Middle frontal gyrus (tissue), 1 donor: ENCODE data around the gene CENPU.
"Not testable (repeated sequence)": the region's sequence is repeated elsewhere in the genome, so short reads cannot be mapped to it uniquely, and the experiment has no call there.

ENCODE experiments used
- DNase-seq: peaks from one replicate; pipeline ENCODE4 v3.0.0-alpha.2; 2015; ENCODE audit warnings: low spot score; ENCODE audit errors: extremely low spot score

The CENPU gene

DNA sequence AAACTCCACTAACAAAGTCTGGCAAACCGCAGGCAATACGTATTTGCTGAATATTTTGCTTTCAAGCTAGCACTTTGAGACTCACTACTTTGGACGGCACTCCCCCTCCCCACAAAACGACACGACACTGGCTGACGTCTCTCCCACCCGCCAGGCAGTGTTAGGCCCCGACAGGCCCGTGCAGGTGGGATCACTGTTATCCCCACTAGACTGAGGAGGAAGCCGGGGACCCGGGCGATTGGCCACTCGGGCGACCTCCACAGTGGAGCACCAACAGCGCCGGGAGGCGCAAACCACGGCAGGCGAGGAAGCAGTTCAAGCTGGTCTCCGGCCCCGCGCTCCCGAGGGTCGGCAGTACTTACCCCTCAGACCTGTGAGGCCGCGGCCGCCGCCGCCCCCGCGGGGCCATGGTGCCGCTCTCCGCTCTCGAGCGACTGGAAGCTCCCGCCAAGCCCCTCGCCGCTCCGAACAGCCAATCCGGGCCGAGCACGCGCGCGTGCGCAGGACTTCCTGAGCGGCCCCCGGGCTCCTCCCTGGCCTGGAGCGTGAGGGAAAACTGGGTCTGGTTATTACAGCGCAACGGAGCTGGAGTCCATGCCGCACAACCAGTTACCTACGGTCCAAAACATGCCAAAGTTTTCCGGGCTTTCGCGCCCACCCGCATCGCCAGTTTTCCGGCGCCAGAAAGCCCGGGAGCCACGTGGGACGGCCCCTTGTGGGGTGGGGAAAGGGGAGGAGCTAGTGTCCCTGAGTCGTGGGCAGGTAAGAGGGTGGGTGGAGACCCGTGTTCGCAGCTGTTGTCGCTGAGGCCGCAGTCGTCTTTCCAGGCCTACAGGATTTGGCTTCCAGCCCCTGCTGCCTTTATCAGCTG lies at the start of gene CENPU:
TSS of gene CENPU (minus strand) at position 443 of the 871 bp plus-strand sequence. CDS start at position 409, 34 bp downstream.
- peak; percentile 89 for DNase-seq

DNA sequence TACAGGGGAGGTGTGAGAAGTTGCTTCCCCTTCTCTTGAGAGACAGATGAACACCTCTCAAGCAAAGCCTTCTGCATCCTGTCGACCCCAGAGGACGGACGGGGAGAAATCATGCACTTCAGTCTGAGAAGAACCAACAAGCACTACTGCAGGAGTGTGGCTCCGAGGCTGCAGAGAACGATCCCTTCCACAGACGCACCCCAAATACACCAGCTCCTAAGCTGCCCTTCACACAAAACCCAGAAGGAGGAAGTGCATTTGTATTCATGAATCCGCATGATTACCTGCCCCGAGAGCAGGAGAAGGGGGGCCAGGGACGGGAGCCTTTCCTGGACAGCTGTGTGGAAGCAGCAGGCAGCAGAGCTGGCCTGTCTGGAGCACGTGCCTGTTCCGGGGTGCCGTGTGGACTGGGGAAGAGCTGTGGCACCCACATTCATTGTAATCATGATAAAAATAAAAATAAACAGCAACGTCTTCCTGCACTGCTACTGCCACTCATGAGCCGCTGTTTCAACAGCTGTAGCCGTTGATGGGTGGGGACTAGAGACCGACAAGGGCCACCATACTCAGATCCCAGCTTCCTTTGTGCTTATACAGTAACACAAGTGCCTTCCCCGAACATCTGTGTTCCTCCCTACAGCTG lies 49.0 kb upstream of the CENPU start:
- no peak for DNase-seq

GRCh38 chr4:184779160-184779559 lies 45.3 kb upstream of the CENPU start:
- DNase-seq = not testable (repeated sequence)

- DNase-seq = no peak
Observed at GRCh38 chr4:184778325-184778724, 44.4 kb upstream of the CENPU start.

- no peak for DNase-seq
Observed at GRCh38 chr4:184776821-184777220, 42.9 kb upstream of the CENPU start.

DNA sequence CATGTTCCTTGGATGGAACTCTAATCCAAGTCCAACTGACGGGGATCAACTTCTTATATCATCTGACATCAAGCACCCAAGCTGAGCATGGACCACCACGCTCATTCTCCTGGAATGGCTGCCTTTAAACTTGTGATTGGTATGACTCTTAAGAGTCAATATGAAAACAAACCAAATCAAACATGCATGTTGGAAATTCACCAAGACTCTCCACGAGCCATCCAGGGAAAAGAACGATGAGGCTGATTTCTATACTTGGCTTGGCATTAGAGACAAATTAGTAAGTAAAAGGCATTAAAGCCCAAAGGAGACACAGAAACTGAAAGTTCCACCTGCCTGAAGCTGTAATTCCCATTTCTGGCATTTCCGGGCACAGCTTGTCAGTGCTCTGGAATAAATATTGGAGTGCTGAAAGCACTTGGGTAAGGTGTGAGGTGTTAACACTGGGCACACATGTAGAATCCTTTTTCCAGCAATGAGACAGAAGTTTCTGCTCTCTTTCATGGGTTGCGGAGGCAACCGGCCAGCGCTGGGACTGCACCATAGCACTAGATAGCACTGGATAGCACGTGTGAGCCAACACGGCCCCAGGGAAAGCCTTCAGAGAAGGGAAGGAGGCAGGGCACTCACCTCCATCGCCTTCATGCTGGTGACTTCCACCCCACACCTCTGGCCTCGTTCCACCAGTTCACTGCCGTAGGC lies 42.1 kb upstream of the CENPU start:
- no peak for DNase-seq

GRCh38 chr4:184774152-184774551 lies 40.3 kb upstream of the CENPU start:
- DNase-seq = no peak

DNA sequence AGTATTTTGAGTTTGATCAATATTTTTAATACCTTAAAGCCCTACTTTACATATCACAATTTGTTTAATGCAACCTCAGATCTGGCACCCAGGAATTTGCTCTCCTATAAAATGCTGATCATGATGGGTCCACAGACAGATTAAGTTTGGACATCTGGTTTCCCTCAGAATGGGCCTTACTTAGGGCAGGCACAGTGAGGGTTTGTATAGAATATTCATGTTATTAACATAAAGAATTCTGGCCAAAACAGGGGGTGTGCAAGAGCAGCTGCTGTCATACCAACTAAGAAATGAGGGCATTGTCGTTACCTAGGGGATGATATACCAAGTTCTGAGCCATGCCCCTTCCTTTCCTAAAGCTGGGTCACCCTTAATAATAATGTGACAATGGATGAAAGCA lies 37.5 kb upstream of the CENPU start:
- DNase-seq = no peak

GRCh38 chr4:184769141-184769765 lies 35.4 kb upstream of the CENPU start:
- DNase-seq = no peak

- no peak for DNase-seq
Observed at GRCh38 chr4:184768296-184768695, 34.4 kb upstream of the CENPU start.

GRCh38 chr4:184766446-184766845 lies 32.5 kb upstream of the CENPU start:
- DNase-seq = no peak

GRCh38 chr4:184765473-184766340 lies 31.8 kb upstream of the CENPU start:
- no peak for DNase-seq

GRCh38 chr4:184764601-184765000 lies 30.7 kb upstream of the CENPU start:
- no peak for DNase-seq

- DNase-seq = no peak
Observed at GRCh38 chr4:184763150-184763780, 29.4 kb upstream of the CENPU start.

GRCh38 chr4:184762100-184762499 lies 28.2 kb upstream of the CENPU start:
- no peak for DNase-seq

DNA sequence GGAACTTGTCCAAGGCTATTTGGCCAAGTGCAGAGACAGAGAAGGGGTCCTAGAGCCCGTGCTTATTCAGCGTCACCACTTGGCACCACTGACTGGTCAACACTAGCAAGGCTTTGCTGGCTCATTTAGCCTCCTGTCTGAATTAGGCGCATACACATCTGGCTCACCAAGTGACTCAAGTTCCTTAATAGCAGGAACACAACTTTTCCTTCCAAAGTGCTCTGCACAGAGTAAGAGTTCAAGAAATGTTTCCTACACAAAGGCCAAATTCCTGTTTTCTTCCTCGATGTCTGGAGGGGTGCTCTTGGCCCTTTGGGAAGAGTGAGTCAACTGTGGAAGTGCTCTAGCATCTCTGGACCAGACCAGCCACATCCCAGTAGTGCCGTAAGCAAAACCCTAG lies 26.8 kb upstream of the CENPU start:
- DNase-seq = no peak

GRCh38 chr4:184757810-184758209 lies 23.9 kb upstream of the CENPU start:
- DNase-seq = no peak

DNA sequence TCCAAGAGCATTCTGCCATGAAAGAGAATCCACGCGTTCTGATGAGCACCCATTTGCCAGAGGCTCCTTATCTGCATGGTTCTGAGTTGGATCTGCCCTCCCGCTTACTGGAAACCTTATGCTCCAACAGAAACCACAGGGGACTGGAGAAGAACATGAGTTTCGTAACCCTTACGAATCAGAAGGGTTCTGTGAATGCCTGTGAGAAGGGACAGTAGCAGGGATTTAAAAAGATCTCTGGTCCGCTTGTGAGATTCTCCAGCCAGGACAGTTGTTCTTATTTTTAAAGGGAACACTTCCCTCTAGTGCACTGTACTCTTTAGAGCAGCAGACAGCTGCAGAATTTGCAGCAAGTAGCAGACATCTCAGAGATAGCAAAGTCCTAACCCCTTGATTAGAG lies 22.5 kb upstream of the CENPU start:
- no peak for DNase-seq

GRCh38 chr4:184755278-184755677 lies 21.4 kb upstream of the CENPU start:
- no peak for DNase-seq
